Gastrocnemius medialis (tissue), 4 donors: Measurements from ENCODE around the gene CCDC186. TPM values are rescaled to one million over a fixed set of nuclear protein-coding genes. Genes with fewer than 3 reads are reported as not detected.

ENCODE experiments used
- ATAC-seq, 2 donors: fragments of 150-250 bp; one replicate each; pipeline ENCODE4 v1.9.1; 2016
- DNase-seq, 2 donors: peaks; one replicate each; pipeline ENCODE4 v3.0.0-alpha.2; 2019
- H3K27ac ChIP-seq, 4 donors: fragments of 200-600 bp; sonication (generic); 1 replicate in 1 of 4; 2 replicates in 3 of 4; pipeline ENCODE4 v1.5.1; 2016 to 2018; ENCODE audit warnings: mild to moderate bottlenecking in 2 of 4, moderate library complexity in 1 of 4
- H3K27me3 ChIP-seq, 3 donors: fragments of 200-600 bp; sonication (generic) in 2 of 3; 1 replicate in 1 of 3; 2 replicates in 2 of 3; pipeline versions ENCODE4 v1.5.1 to v1.6.0; 2016 to 2019; ENCODE audit warnings: mild to moderate bottlenecking in 1 of 3, moderate library complexity in 1 of 3
- H3K36me3 ChIP-seq, 2 donors: fragments of 200-600 bp; sonication (generic) in 1 of 2; one replicate each; pipeline ENCODE4 v1.5.1; 2017 to 2018
- H3K4me1 ChIP-seq, 2 donors: fragments of 200-600 bp; sonication (generic) in 1 of 2; one replicate each; pipeline ENCODE4 v1.5.1; 2016 to 2017; ENCODE audit warnings: mild to moderate bottlenecking in 2 of 2
- H3K4me3 ChIP-seq, 4 donors: fragments of 200-600 bp; sonication (generic) in 3 of 4; 1 replicate in 1 of 4; 2 replicates in 3 of 4; pipeline ENCODE4 v1.5.1; 2016 to 2019; ENCODE audit warnings: mild to moderate bottlenecking in 2 of 4
- H3K9me3 ChIP-seq, 3 donors: fragments of 200-600 bp; sonication (generic) in 2 of 3; 1 replicate in 1 of 3; 2 replicates in 2 of 3; pipeline ENCODE4 v1.5.1; 2016 to 2019
- CTCF ChIP-seq, 5 experiments: fragments of 450-650 bp in 3 of 5; fragments of 200-600 bp in 2 of 5; sonication (generic) in 2 of 5; IDR thresholded peaks in 4 of 5; conservative IDR thresholded peaks in 1 of 5; 1 replicate in 4 of 5; 2 replicates in 1 of 5; pipeline ENCODE4 v1.5.1; 2016 to 2019; ENCODE audit warnings: antibody characterized with exemption in 5 of 5, mild to moderate bottlenecking in 3 of 5, moderate library complexity in 3 of 5
- POLR2A ChIP-seq, 2 donors: fragments of 450-650 bp; IDR thresholded peaks; one replicate each; pipeline ENCODE4 v1.6.1; 2017; ENCODE audit warnings: antibody characterized with exemption in 2 of 2, mild to moderate bottlenecking in 2 of 2, moderate library complexity in 2 of 2
- in situ Hi-C, 4 donors: fragments of 200-750 bp; cut with MboI; loops; one replicate each; pipeline versions ENCODE4 v1.15.0 to v1.8.0; 2017; ENCODE audit warnings: low sequenced_read_pairs in 4 of 4
- intact Hi-C: fragments of 100-400 bp; cut with DNase I; formaldehyde crosslinking; loops from one replicate; pipeline ENCODE4 v1.15.1; 2023; ENCODE audit warnings: low total_unique reads
- total RNA-seq, 4 donors: library from RNA; depleted of rRNA; stranded (reverse); fragments of >200 nt; gene quantifications; one replicate each; pipeline versions ENCODE4 v1.1.0 to v1.2.3, GENCODE V29; 2016

Gene CCDC186
- total RNA-seq, 4 donors from 2014 or later = 8.8 to 14.5 (median 9.8) TPM

GRCh38 chr10:114100848-114101741 lies 72.9 kb downstream of the CCDC186 start:
- peaks cover 10 to 16% (median 15%) of the 10 kb centered on the region in 3 donors for H3K27me3 ChIP-seq
- no peaks in the 10 kb centered on the region for H3K9me3 ChIP-seq
- no peak for DNase-seq
- peak overlapping the region; percentile 41 to 54 (median 46) for H3K4me3 ChIP-seq
- H3K4me1 ChIP-seq = peaks cover 3 to 6% of the 10 kb centered on the region in 2 donors
- no peak for TF ChIP-seq CTCF (IDR thresholded peaks at IDR 0.05 in 4 of 5, conservative IDR thresholded peaks at IDR 0.05 in 1 of 5)
- TF ChIP-seq POLR2A (IDR thresholded peaks at IDR 0.05) = no peak
- ATAC-seq = peak in 1 of 2 donors; percentile 33
- H3K27ac ChIP-seq = no peak overlapping the region
- intact Hi-C loops (no loop called here), in situ Hi-C loops (loop anchor here (5.0 to 25.0 kb wide), 4 partner anchors 304 to 396 kb away; no protein-coding TSS in a partner anchor)
- H3K36me3 ChIP-seq = no peaks in the 10 kb centered on the region

- ATAC-seq (no peak), DNase-seq (no peak)
- Histone ChIP-seq H3K4me3 (no peak overlapping the region), H3K27me3 (peaks cover 10 to 16% (median 15%) of the 10 kb centered on the region in 3 donors), H3K4me1 (peaks cover 3 to 6% of the 10 kb centered on the region in 2 donors), H3K36me3 (no peaks in the 10 kb centered on the region), H3K27ac (no peak overlapping the region), H3K9me3 (no peaks in the 10 kb centered on the region)
- TF ChIP-seq POLR2A (IDR thresholded peaks at IDR 0.05) (no peak), CTCF (IDR thresholded peaks at IDR 0.05 in 4 of 5, conservative IDR thresholded peaks at IDR 0.05 in 1 of 5) (no peak)
- intact Hi-C loops (no loop called here), in situ Hi-C loops (no loop called here)
These were observed 77.1 kb downstream of the CCDC186 start for GRCh38 chr10:114096864-114097263.

- DNase-seq (no peak), ATAC-seq (no peak)
- in situ Hi-C loops (no loop called here), intact Hi-C loops (no loop called here)
- no peaks in the 10 kb centered on the region for H3K9me3 ChIP-seq
- H3K27ac ChIP-seq = no peak overlapping the region
- peaks cover 3 to 7% (median 6%) of the 10 kb centered on the region in 3 donors for H3K27me3 ChIP-seq
- no peaks in the 10 kb centered on the region for H3K36me3 ChIP-seq
- H3K4me3 ChIP-seq = no peak overlapping the region
- peaks cover under 1 to 2% of the 10 kb centered on the region in 2 donors for H3K4me1 ChIP-seq
- TF ChIP-seq POLR2A (IDR thresholded peaks at IDR 0.05) (no peak), CTCF (IDR thresholded peaks at IDR 0.05 in 4 of 5, conservative IDR thresholded peaks at IDR 0.05 in 1 of 5) (no peak)
These were observed 78.3 kb downstream of the CCDC186 start for GRCh38 chr10:114095559-114096337.

- TF ChIP-seq POLR2A (IDR thresholded peaks at IDR 0.05) = no peak
- no peak for TF ChIP-seq CTCF (IDR thresholded peaks at IDR 0.05 in 4 of 5, conservative IDR thresholded peaks at IDR 0.05 in 1 of 5)
- Histone ChIP-seq H3K27ac (no peak overlapping the region), H3K4me3 (no peak overlapping the region), H3K9me3 (no peaks in the 10 kb centered on the region), H3K36me3 (no peaks in the 10 kb centered on the region), H3K27me3 (no peaks in the 10 kb centered on the region), H3K4me1 (no peaks in the 10 kb centered on the region)
- no peak for DNase-seq
- in situ Hi-C loops (no loop called here), intact Hi-C loops (no loop called here)
- no peak for ATAC-seq
These were observed 79.2 kb downstream of the CCDC186 start for GRCh38 chr10:114094795-114095194.
